HepG2 (cell line): Measurements from ENCODE around the gene TFDP2. TPM values are rescaled to one million over a fixed set of nuclear protein-coding genes. Genes with fewer than 3 reads are reported as not detected.

Experiments used
- CENPT ChIP-seq: sonication (generic); formaldehyde crosslinking; IDR thresholded peaks from 2 replicates; pipeline ENCODE4 v1.8.0; 2022; ENCODE audit warnings: low read depth, mild to moderate bottlenecking, moderate library complexity, missing genetic modification reagents
- FOXA1 ChIP-seq, 2 experiments: fragments of 450-650 bp in 1 of 2; sonication (generic) in 1 of 2; formaldehyde crosslinking in 1 of 2; IDR thresholded peaks; 2 replicates each; pipeline versions ENCODE4 v1.4.0 to v1.6.1; 2016 to 2020; ENCODE audit warnings: missing genetic modification reagents in 1 of 2
- GABPB1 ChIP-seq: IDR thresholded peaks from 2 replicates; pipeline ENCODE4 v1.6.1; 2016; ENCODE audit warnings: mild to moderate bottlenecking, missing genetic modification reagents, moderate library complexity, missing compliant biosample characterization
- HES4 ChIP-seq: sonication (generic); formaldehyde crosslinking; IDR thresholded peaks from 2 replicates; pipeline ENCODE4 v1.9.0; 2021; ENCODE audit warnings: mild to moderate bottlenecking, missing genetic modification reagents, borderline replicate concordance
- JUNB ChIP-seq: sonication (generic); formaldehyde crosslinking; IDR thresholded peaks from 2 replicates; pipeline ENCODE4 v1.8.0; 2022; ENCODE audit warnings: missing genetic modification reagents, mild to moderate bottlenecking, borderline replicate concordance
- KDM6A ChIP-seq: IDR thresholded peaks from 2 replicates; pipeline ENCODE4 v1.6.1; 2016; ENCODE audit warnings: low read depth
- MLX ChIP-seq: IDR thresholded peaks from 2 replicates; pipeline ENCODE4 v1.6.1; 2016
- REL ChIP-seq: sonication (generic); formaldehyde crosslinking; conservative IDR thresholded peaks from 2 replicates; pipeline ENCODE4 v1.8.0; 2022; ENCODE audit warnings: mild to moderate bottlenecking, missing genetic modification reagents, moderate library complexity
- SALL1 ChIP-seq: sonication (generic); formaldehyde crosslinking; IDR thresholded peaks from 2 replicates; pipeline ENCODE4 v1.8.0; 2022; ENCODE audit warnings: mild to moderate bottlenecking, missing genetic modification reagents
- SRSF1 ChIP-seq: fragments of 200-400 bp; formaldehyde crosslinking; optimal IDR thresholded peaks from 2 replicates; pipeline ENCODE3; 2017; ENCODE audit warnings: mild to moderate bottlenecking, low read depth, low read length, moderate library complexity
- ZBTB40 ChIP-seq, 2 experiments: fragments of 450-650 bp in 1 of 2; sonication (generic) in 1 of 2; formaldehyde crosslinking in 1 of 2; IDR thresholded peaks; 2 replicates each; pipeline versions ENCODE4 v1.6.1 to v1.8.0; 2016 to 2022; ENCODE audit warnings: antibody characterized with exemption in 1 of 2, mild to moderate bottlenecking in 1 of 2, missing genetic modification reagents in 1 of 2
- ZFP37 ChIP-seq: sonication (generic); formaldehyde crosslinking; IDR thresholded peaks from 2 replicates; pipeline ENCODE4 v1.4.0; 2020; ENCODE audit warnings: missing genetic modification reagents, borderline replicate concordance
- ZNF510 ChIP-seq: sonication (generic); formaldehyde crosslinking; IDR thresholded peaks from 2 replicates; pipeline ENCODE4 v1.4.0; 2020; ENCODE audit warnings: low read depth, mild to moderate bottlenecking, missing genetic modification reagents
- ZNF619 ChIP-seq: sonication (generic); formaldehyde crosslinking; IDR thresholded peaks from 2 replicates; pipeline ENCODE4 v1.4.0; 2020; ENCODE audit warnings: mild to moderate bottlenecking, missing genetic modification reagents
- ZSCAN5A ChIP-seq: sonication (generic); formaldehyde crosslinking; IDR thresholded peaks from 2 replicates; pipeline ENCODE4 v1.8.0; 2022; ENCODE audit warnings: mild to moderate bottlenecking, missing genetic modification reagents, borderline replicate concordance
- polyA plus RNA-seq, 8 experiments: library from polyadenylated mRNA; depleted of rRNA in 3 of 8; stranded (reverse) in 7 of 8; unstranded in 1 of 8; fragments of >200 nt; fragmentation: Illumina TruSeq in 4 of 8; extraction: Trizol in 4 of 8; gene quantifications; 2 replicates each; pipeline versions ENCODE4 v1.2.1 to v1.2.3, GENCODE V29; 2011 to 2016; ENCODE audit warnings: low read depth in 4 of 8, missing spikeins in 1 of 8, mixed read lengths in 1 of 8; ENCODE audit not compliant: insufficient read depth in 1 of 8
- total RNA-seq, 5 experiments: library from RNA; depleted of rRNA; stranded (reverse); fragments of >200 nt; fragmentation: Illumina TruSeq; extraction: Trizol; gene quantifications; 2 replicates each; pipeline ENCODE4 v1.2.3, GENCODE V29; 2016; ENCODE audit warnings: low read depth in 1 of 5

The TFDP2 gene
- total and polyA plus RNA-seq, 2 of the 13 experiments (the other 11 are each of a cell fraction or from before 2014, with no cell fraction given) = 17.9 to 37.4 TPM

GRCh38 chr3:142148792-142149672 is at the start of gene TFDP2 (continued):
- no peak for TF ChIP-seq ZFP37
- peak; percentile 85; the same call in 1 of the 2 replicates for TF ChIP-seq HES4 (CRISPR knock-in tag)
- no peak for TF ChIP-seq ZNF619
- peak; percentile 9 for TF ChIP-seq SRSF1
- no peak for TF ChIP-seq CENPT (CRISPR knock-in tag)
- peak; percentile 29; the same call in 1 of the 2 replicates for TF ChIP-seq ZSCAN5A
- TF ChIP-seq GABPB1 (CRISPR knock-in tag) = peak; percentile 72; the same call in 1 of the 2 replicates
- no peak for TF ChIP-seq KDM6A (CRISPR knock-in tag)
- TF ChIP-seq REL = no peak
- no peak for TF ChIP-seq FOXA1 (IDR thresholded peaks at IDR 0.05)
- TF ChIP-seq FOXA1 (CRISPR knock-in tag; IDR thresholded peaks at IDR 0.05) = peak; percentile 80
- no peak for TF ChIP-seq MLX
- TF ChIP-seq ZBTB40 (IDR thresholded peaks at IDR 0.05) = no peak
- TF ChIP-seq ZBTB40 (CRISPR knock-in tag; IDR thresholded peaks at IDR 0.05) = no peak; the same call in 1 of the 2 replicates
- no peak for TF ChIP-seq JUNB (CRISPR knock-in tag)
- 0 out of 2 replicates have a peak, but pooled peaks have one; percentile 48 for TF ChIP-seq ZNF510 (CRISPR knock-in tag)
- no peak for TF ChIP-seq SALL1 (CRISPR knock-in tag)
